ENCODE results near the gene HCFC1. TPM values are rescaled to one million over a fixed set of nuclear protein-coding genes. Genes with fewer than 3 reads are reported as not detected.

The HCFC1 gene
- polyA plus RNA-seq, 3 donors = 31.7 to 37.5 (median 36.7) TPM

DNA sequence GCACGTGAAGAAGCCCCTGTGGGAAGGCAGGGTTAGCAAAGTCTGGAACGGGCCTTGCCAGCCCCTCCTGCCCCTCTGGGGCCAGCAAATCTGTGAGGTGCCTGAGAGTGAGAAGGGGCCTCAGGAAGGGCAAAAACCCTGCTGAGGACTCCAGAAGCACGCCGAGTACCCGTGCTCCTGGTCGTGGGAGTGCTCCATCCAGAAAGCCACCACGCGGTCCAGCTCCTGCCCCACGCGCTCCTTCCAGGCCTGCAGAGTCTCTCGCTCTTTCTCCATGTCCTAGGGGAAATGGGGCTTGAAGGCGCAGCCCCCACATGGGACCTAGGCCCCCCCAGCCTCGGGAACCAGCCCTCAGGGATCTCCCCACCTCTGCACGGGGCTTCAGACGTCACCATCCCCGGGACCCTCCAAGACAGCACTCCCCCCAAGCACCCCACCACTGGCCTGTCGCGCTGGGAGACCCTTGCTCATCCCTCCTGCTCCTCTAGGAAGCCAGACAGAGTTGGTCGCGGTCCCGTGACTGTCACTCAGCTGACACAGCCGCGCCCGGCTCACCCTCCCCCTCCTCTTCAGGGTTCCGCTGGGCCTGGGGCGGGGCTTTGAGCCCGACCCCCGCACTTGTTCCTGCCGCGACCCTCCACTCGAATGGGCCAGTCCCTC is 27.3 kb downstream of the HCFC1 start, which contains the start of gene RENBP:
RENBP (minus strand) TSS at position 504 of the 660 bp plus-strand sequence; CDS start at position 471, 33 bp downstream.
- no peak for DNase-seq (ENCODE audit: low read depth in 3 of 3, low spot score in 2 of 3)

GRCh38 chrX:153941336-153942252 is 30.0 kb downstream of the HCFC1 start:
- no peak for DNase-seq (ENCODE audit: low read depth in 3 of 3, low spot score in 2 of 3)

GRCh38 chrX:153939573-153939972 is 32.0 kb downstream of the HCFC1 start:
- no peak for DNase-seq (ENCODE audit: low read depth in 3 of 3, low spot score in 2 of 3)

DNA sequence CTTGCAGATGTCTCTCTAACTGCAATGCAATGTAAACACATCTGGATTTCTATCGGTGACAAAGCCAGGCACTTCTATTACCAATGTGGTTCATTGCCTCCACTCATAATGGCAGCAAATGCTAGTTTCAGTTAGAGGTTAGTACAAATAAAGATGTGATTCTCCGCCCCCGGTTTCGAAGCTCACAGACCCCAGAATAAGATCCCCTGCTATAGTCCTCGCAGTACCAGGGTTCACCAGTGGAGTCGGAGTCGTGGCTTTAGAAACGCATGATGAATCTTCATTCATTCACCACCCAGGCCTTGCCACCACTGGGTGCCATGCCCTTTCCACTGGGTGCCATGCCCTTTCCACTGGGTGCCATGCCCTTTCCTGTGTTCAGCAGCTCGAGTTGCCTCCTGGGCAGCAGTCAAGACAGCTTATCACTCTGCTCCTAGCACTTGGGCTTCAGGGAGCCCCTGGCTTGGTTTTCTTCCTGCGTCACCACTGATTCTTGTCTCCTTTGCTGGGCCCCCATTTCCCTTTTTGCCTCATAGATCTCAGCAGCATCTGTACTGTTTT is 33.3 kb downstream of the HCFC1 start:
- no peak for DNase-seq (ENCODE audit: low read depth in 3 of 3, low spot score in 2 of 3)

DNA sequence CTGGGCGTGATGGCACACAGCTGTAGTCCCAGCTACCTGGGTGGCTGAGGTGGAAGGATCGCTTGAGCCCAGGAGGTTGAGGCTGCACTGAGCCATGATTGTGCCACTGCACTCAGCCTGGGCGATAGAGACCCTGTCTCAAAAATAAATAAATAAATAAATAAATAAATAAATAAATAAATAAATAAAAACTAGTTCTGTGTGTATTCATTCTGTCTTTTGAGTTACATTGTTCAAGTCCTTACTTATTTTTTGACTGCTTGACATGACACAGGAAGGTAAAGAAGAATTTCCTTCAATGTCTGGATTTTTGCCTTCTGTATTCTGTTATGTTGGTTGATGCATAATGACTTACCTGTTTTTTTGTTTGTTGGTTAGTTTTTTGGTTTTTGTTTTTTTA is 34.6 kb downstream of the HCFC1 start:
- DNase-seq (ENCODE audit: low read depth in 3 of 3, low spot score in 2 of 3) = no peak

DNA sequence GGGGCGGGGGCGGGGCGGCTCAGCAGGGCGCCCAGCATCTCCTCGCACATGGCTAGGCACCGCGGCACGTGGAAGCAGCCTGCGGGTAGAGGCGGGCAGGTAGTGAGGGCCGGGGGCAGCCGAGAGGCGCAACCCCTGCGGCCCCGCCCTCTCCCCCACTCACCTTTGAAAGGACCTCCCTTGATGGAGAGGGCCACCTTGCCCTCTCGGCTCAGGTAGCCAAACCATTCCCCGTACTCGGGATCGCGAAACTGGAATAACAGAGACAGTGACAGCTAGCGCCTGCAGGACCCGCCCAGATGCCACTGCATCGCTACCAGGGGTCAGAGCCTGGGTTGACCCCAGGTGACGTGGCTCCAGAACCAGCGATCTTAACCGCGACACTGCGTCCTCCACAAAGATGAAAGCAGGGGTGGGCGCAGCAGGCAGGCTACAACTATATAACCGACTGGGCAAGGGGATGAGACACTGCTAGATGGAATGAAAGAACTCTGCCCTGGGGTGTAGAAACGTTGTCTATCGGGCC is 36.2 kb downstream of the HCFC1 start:
- DNase-seq (ENCODE audit: low read depth in 3 of 3, low spot score in 2 of 3) = no peak

DNA sequence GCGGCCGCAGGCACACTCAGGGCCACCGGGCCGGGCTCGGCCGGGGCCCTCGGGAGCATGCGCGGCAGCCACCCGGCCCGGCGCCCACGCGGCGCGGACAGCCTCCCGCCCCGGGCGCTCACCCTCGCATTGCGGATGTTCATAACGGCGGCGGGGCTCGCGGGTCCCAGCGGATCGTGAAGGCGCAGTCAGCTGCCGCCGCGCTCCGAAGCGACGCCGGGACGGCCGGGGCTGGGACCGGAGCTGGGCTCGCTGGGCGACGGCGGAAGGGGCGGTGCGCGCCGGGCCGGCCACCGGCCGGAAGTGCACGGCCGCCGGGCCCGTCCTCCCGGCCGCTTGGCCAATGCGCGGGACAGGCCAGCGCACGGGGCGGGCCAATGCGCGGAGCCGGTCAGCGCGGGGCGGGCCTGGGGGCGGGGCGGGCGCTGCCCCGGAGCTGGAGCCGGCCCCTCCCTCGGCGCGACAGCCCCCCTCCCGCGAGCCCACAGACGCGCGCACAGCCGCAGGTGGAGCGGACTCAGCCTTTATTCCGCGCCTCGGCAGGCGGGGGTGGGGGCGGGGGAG is 36.8 kb downstream of the HCFC1 start, which contains the start of gene NAA10:
NAA10 (minus strand) TSS at position 276 of the 564 bp plus-strand sequence; CDS start at position 143, 133 bp downstream.
- no peak for DNase-seq (ENCODE audit: low read depth in 3 of 3, low spot score in 2 of 3)

DNA sequence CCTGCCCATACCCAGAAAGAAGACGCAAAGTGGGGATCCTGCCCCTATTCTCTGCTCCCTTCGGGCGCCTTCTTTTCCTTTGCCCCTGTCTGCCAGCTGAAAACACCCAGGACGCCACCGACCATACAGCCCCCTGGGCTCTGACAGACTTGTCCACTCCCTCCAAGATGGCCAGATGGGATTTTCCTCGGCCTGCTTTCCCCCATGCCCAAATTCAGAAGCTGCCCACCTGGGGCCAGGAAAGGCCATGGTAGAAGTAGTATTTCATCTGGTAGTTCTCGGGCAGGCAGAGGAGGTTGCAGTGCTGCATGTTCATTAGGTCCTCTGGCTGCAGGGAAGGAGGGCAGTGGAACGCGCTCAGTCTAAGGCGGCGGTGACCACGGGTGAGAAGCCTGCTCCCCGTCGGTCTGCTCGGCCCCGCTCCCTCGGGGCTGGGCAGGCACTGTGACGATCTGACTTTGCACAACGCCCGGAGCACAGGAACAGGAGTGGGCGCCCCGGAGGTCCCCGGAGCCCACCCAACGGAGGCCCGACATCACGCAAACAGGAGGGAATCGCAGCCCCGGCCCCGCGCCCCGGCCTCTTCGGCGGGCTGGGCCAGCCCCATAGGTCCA is 37.4 kb downstream of the HCFC1 start:
- DNase-seq (ENCODE audit: low read depth in 3 of 3, low spot score in 2 of 3) = no peak

GRCh38 chrX:153933748-153934147 is 37.9 kb downstream of the HCFC1 start:
- no peak for DNase-seq (ENCODE audit: low read depth in 3 of 3, low spot score in 2 of 3)

DNA sequence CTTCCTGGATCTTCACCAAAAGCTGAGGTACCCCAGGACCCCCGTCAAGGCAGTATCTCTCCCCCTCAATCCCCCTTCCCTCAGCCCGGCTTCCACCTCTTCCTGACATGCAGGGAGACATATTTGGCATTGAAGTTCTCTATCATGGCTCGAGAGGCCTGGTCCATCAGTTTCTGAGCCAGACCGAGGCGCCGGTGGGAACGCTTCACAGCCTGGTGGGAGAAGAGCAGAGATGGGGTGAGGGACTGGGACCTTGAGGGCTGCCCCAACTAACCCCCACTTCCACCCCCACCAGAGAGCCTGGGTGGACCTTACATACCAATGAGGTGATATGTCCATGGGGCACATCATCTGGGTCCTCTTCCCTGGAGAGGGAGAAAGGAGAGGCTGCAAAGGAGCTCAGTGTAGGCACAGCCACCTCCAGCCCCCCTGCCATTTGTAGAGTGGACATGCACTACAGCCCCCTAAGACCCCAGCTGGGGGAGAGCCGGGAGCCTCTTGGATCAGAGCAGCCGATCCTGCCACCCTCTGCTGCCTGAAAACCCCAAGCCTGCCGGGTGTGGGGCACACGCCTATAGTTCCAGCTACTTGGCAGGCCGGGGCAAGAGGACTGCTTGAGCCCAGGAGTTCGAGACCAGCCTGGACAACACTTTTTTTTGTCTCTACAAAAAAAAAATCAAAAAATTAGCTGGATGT is 39.2 kb downstream of the HCFC1 start:
- DNase-seq (ENCODE audit: low read depth in 3 of 3, low spot score in 2 of 3) = no peak

DNA sequence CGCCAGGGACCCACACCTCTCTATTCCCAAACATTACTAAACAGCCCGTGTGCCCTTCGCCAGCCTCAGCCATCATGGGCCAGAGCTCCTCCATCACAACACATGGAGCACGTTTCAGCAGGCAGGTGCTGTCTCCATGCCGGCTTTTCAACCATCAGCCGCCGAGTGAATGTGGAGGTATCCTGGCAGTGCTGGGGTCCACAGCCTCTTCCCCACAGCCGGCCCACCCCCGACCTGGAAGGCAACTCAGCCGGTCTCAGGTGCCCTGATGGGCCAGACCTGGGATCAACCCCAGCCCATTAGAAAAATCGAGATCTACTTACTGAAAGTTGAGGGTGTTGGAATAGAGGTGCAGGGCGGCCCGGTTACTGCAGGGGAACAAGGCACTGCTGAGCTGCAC is 39.9 kb downstream of the HCFC1 start:
- DNase-seq (ENCODE audit: low read depth in 3 of 3, low spot score in 2 of 3) = no peak

DNA sequence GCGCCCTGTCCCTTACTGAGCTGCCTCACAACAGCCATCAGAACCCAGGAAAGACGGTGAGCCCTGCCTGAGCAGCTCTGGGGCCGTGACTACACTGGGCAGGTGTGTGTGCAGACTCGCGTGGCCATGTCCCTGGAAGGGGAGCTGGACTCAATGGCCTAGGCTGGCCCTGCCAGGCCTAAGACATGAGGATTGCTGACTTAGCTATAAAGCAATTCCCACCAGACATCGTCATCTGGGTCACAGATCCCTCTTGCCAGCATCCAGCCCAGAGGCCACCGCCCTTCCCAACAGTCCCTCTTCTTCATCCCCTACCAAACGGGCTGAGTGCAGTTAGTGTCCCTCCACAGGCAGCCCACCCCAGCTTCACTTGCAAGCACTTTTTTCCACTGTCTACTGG is 40.5 kb downstream of the HCFC1 start:
- DNase-seq (ENCODE audit: low read depth in 3 of 3, low spot score in 2 of 3) = no peak

DNA sequence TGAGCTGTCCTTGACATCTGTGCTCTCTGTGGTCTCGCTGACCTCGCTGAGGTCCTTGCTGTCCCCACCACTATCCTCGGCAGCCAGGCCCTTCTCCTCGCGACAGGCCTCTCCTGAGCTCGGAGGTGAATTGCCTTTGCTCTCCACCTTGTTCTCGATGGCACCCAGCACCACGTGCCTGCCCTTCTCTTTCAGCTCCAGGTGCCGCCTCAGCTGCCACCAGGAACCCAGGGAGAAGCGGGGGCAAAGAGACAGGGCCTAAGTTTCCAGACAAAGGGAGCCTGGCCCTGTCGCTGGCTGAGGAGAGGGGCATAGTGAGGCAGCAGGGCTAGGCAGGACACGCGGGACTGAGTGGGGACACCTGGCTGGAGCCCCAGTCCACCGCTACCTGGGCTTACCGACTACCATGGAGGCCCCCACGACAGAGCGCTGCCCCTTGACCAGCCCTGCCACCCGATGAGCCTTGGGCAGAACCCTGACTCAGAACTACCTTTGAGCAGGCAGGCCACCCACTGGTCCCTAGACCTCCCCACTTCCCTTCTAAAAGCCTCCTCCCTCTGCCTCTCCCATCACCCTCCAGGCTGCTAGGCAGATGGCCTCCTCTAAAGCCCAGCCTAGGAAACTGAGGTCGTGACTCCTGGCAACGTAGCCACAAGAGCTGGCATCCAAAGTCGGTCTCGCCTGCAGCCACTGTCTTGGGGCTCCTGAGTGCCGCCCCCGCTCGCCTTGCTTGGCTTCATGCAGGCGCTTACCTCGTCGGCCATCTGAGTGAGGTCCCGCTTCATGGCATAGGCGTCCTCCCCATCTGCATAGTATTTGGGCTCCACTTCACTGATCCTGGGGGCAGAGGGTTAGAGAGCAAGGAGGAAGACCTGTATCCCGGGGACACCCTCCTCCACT is 41.4 kb downstream of the HCFC1 start:
- DNase-seq (ENCODE audit: low read depth in 3 of 3, low spot score in 2 of 3) = no peak

DNA sequence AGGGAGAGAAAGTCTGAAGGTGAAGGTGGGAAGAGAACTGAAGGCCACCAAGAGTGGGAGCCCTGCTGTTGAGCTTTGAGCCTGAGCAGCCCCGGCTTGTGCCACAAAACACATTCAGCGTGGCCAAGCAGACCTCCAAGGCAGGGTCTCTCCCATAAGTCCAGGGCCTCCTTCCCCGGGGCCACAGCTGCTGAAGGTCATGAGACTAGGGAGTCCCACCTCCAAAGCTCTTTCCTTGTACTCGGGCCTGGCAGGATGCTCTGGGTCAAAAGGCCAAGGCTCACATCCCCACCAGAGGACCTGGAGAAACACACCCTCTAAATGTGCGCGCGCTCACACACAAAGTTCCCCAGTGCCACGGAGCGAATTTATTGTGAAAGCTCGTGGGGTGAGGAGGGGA is 42.0 kb downstream of the HCFC1 start:
- DNase-seq (ENCODE audit: low read depth in 3 of 3, low spot score in 2 of 3) = no peak

DNA sequence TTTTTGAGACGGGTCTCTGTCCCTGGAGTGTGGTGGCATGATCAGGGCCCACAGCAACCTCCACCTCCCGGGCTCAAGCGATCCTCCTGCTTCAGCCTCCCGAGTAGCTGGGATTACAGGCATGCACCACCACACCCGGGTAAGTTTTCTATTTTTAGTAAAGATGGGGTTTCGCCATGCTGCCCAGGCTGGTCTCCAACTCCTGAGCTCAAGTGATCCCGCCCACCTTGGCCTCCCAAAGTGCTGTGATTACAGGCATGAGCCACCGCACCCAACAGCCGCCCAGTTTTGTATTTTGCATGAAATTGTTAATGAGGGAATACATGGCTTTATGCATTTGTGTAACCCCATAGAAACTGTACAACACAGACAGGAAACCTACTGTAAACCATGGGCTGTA is 42.8 kb downstream of the HCFC1 start:
- no peak for DNase-seq (ENCODE audit: low read depth in 3 of 3, low spot score in 2 of 3)

GRCh38 chrX:153927922-153928760 is 43.5 kb downstream of the HCFC1 start:
- peak; percentile 71 to 86 (median 86) for DNase-seq (ENCODE audit: low read depth in 3 of 3, low spot score in 2 of 3)

DNA sequence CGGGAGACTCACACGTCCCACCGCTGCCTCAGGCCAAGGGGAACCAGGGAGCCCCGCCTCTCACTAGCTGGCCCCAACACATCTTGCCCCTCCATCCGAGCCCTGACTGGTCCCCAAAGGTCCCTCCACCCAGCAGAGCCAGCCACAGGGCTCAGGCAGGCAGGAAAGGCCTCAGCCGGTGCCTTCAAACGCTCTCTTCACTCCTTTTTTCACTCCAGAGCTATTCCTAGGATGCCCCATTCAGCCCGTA is 44.0 kb downstream of the HCFC1 start:
- DNase-seq (ENCODE audit: low read depth in 3 of 3, low spot score in 2 of 3) = no peak
